ENCODE measurements around the gene PKNOX2.

Gene PKNOX2

GRCh38 chr11:125138966-125139365 lies 25.6 kb upstream of the PKNOX2 start:
- Histone ChIP-seq H3K27me3 (ENCODE audit: control insufficient read depth, insufficient read depth, low read length) (peaks cover 9% of the 10 kb centered on the region), H3K36me3 (ENCODE audit: insufficient read depth, low read length) (no peaks in the 10 kb centered on the region), H3K4me3 (ENCODE audit: low read length) (no peak overlapping the region), H3K9ac (ENCODE audit: low read depth, low read length) (no peak overlapping the region), H3K4me1 (ENCODE audit: control insufficient read depth, insufficient read depth, low read length) (no peaks in the 10 kb centered on the region), H3K9me3 (replicated peaks; ENCODE audit: low read length) (no peaks in the 10 kb centered on the region), H3K4me2 (ENCODE audit: low read length) (no peak overlapping the region)

GRCh38 chr11:125139778-125140177 lies 24.8 kb upstream of the PKNOX2 start:
- Histone ChIP-seq H3K9me3 (replicated peaks; ENCODE audit: low read length) (no peaks in the 10 kb centered on the region), H3K4me2 (ENCODE audit: low read length) (no peak overlapping the region), H3K4me3 (ENCODE audit: low read length) (no peak overlapping the region), H3K36me3 (ENCODE audit: insufficient read depth, low read length) (no peaks in the 10 kb centered on the region), H3K9ac (ENCODE audit: low read depth, low read length) (no peak overlapping the region), H3K27me3 (ENCODE audit: control insufficient read depth, insufficient read depth, low read length) (peaks cover 11% of the 10 kb centered on the region), H3K4me1 (ENCODE audit: control insufficient read depth, insufficient read depth, low read length) (no peaks in the 10 kb centered on the region)

- H3K9me3 ChIP-seq (replicated peaks; ENCODE audit: low read length): no peaks in the 10 kb centered on the region
- H3K27me3 ChIP-seq (ENCODE audit: control insufficient read depth, insufficient read depth, low read length): peaks cover 11% of the 10 kb centered on the region
- H3K4me2 ChIP-seq (ENCODE audit: low read length): no peak overlapping the region
- no peaks in the 10 kb centered on the region for H3K4me1 ChIP-seq (ENCODE audit: control insufficient read depth, insufficient read depth, low read length)
- H3K9ac ChIP-seq (ENCODE audit: low read depth, low read length): no peak overlapping the region
- no peaks in the 10 kb centered on the region for H3K36me3 ChIP-seq (ENCODE audit: insufficient read depth, low read length)
- H3K4me3 ChIP-seq (ENCODE audit: low read length): no peak overlapping the region
Observed at GRCh38 chr11:125140233-125140632, 24.3 kb upstream of the PKNOX2 start.

- H3K27me3 ChIP-seq (ENCODE audit: control insufficient read depth, insufficient read depth, low read length): peaks cover 7% of the 10 kb centered on the region
- H3K36me3 ChIP-seq (ENCODE audit: insufficient read depth, low read length): no peaks in the 10 kb centered on the region
- no peaks in the 10 kb centered on the region for H3K4me1 ChIP-seq (ENCODE audit: control insufficient read depth, insufficient read depth, low read length)
- no peak overlapping the region for H3K9ac ChIP-seq (ENCODE audit: low read depth, low read length)
- H3K4me3 ChIP-seq (ENCODE audit: low read length): no peak overlapping the region
- no peaks in the 10 kb centered on the region for H3K9me3 ChIP-seq (replicated peaks; ENCODE audit: low read length)
- no peak overlapping the region for H3K4me2 ChIP-seq (ENCODE audit: low read length)
Observed at GRCh38 chr11:125141178-125141577, 23.4 kb upstream of the PKNOX2 start.

GRCh38 chr11:125141686-125142535 lies 22.6 kb upstream of the PKNOX2 start:
- Histone ChIP-seq H3K4me3 (ENCODE audit: low read length) (no peak overlapping the region), H3K36me3 (ENCODE audit: insufficient read depth, low read length) (no peaks in the 10 kb centered on the region), H3K9me3 (replicated peaks; ENCODE audit: low read length) (no peaks in the 10 kb centered on the region), H3K4me1 (ENCODE audit: control insufficient read depth, insufficient read depth, low read length) (no peaks in the 10 kb centered on the region), H3K9ac (ENCODE audit: low read depth, low read length) (no peak overlapping the region), H3K27me3 (ENCODE audit: control insufficient read depth, insufficient read depth, low read length) (peaks cover 4% of the 10 kb centered on the region), H3K4me2 (ENCODE audit: low read length) (peak overlapping the region; percentile 40)

GRCh38 chr11:125146232-125146631 lies 18.3 kb upstream of the PKNOX2 start:
- no peak overlapping the region for H3K4me2 ChIP-seq (ENCODE audit: low read length)
- H3K9ac ChIP-seq (ENCODE audit: low read depth, low read length): no peak overlapping the region
- H3K4me3 ChIP-seq (ENCODE audit: low read length): no peak overlapping the region
- H3K27me3 ChIP-seq (ENCODE audit: control insufficient read depth, insufficient read depth, low read length): peaks cover 4% of the 10 kb centered on the region
- no peaks in the 10 kb centered on the region for H3K4me1 ChIP-seq (ENCODE audit: control insufficient read depth, insufficient read depth, low read length)
- no peaks in the 10 kb centered on the region for H3K36me3 ChIP-seq (ENCODE audit: insufficient read depth, low read length)
- H3K9me3 ChIP-seq (replicated peaks; ENCODE audit: low read length): no peaks in the 10 kb centered on the region

GRCh38 chr11:125147280-125147679 lies 17.3 kb upstream of the PKNOX2 start:
- Histone ChIP-seq H3K4me2 (ENCODE audit: low read length) (no peak overlapping the region), H3K36me3 (ENCODE audit: insufficient read depth, low read length) (no peaks in the 10 kb centered on the region), H3K9me3 (replicated peaks; ENCODE audit: low read length) (no peaks in the 10 kb centered on the region), H3K27me3 (ENCODE audit: control insufficient read depth, insufficient read depth, low read length) (peaks cover 4% of the 10 kb centered on the region), H3K4me1 (ENCODE audit: control insufficient read depth, insufficient read depth, low read length) (no peaks in the 10 kb centered on the region), H3K4me3 (ENCODE audit: low read length) (no peak overlapping the region), H3K9ac (ENCODE audit: low read depth, low read length) (no peak overlapping the region)

- Histone ChIP-seq H3K4me3 (ENCODE audit: low read length) (no peak overlapping the region), H3K9ac (ENCODE audit: low read depth, low read length) (no peak overlapping the region), H3K4me1 (ENCODE audit: control insufficient read depth, insufficient read depth, low read length) (no peaks in the 10 kb centered on the region), H3K36me3 (ENCODE audit: insufficient read depth, low read length) (no peaks in the 10 kb centered on the region), H3K9me3 (replicated peaks; ENCODE audit: low read length) (no peaks in the 10 kb centered on the region), H3K4me2 (ENCODE audit: low read length) (no peak overlapping the region), H3K27me3 (ENCODE audit: control insufficient read depth, insufficient read depth, low read length) (peaks cover 4% of the 10 kb centered on the region)
Observed at GRCh38 chr11:125148011-125148410, 16.5 kb upstream of the PKNOX2 start.

GRCh38 chr11:125148743-125149142 lies 15.8 kb upstream of the PKNOX2 start:
- no peak overlapping the region for H3K4me3 ChIP-seq (ENCODE audit: low read length)
- H3K36me3 ChIP-seq (ENCODE audit: insufficient read depth, low read length): no peaks in the 10 kb centered on the region
- no peaks in the 10 kb centered on the region for H3K4me1 ChIP-seq (ENCODE audit: control insufficient read depth, insufficient read depth, low read length)
- H3K4me2 ChIP-seq (ENCODE audit: low read length): no peak overlapping the region
- no peak overlapping the region for H3K9ac ChIP-seq (ENCODE audit: low read depth, low read length)
- peaks cover 4% of the 10 kb centered on the region for H3K27me3 ChIP-seq (ENCODE audit: control insufficient read depth, insufficient read depth, low read length)
- H3K9me3 ChIP-seq (replicated peaks; ENCODE audit: low read length): no peaks in the 10 kb centered on the region

- Histone ChIP-seq H3K9me3 (replicated peaks; ENCODE audit: low read length) (no peaks in the 10 kb centered on the region), H3K36me3 (ENCODE audit: insufficient read depth, low read length) (no peaks in the 10 kb centered on the region), H3K27me3 (ENCODE audit: control insufficient read depth, insufficient read depth, low read length) (peaks cover 7% of the 10 kb centered on the region), H3K4me3 (ENCODE audit: low read length) (no peak overlapping the region), H3K4me2 (ENCODE audit: low read length) (no peak overlapping the region), H3K9ac (ENCODE audit: low read depth, low read length) (no peak overlapping the region), H3K4me1 (ENCODE audit: control insufficient read depth, insufficient read depth, low read length) (no peaks in the 10 kb centered on the region)
Observed at GRCh38 chr11:125153837-125154236, 10.7 kb upstream of the PKNOX2 start.

- no peak overlapping the region for H3K4me3 ChIP-seq (ENCODE audit: low read length)
Observed at GRCh38 chr11:125154378-125155099, 10.0 kb upstream of the PKNOX2 start.

GRCh38 chr11:125155100-125155444 lies 9.5 kb upstream of the PKNOX2 start:
- H3K9me3 ChIP-seq (replicated peaks; ENCODE audit: low read length): no peaks in the 10 kb centered on the region
- no peak overlapping the region for H3K4me2 ChIP-seq (ENCODE audit: low read length)
- H3K4me3 ChIP-seq (ENCODE audit: low read length): no peak overlapping the region
- no peaks in the 10 kb centered on the region for H3K4me1 ChIP-seq (ENCODE audit: control insufficient read depth, insufficient read depth, low read length)
- H3K9ac ChIP-seq (ENCODE audit: low read depth, low read length): no peak overlapping the region
- no peaks in the 10 kb centered on the region for H3K36me3 ChIP-seq (ENCODE audit: insufficient read depth, low read length)
- H3K27me3 ChIP-seq (ENCODE audit: control insufficient read depth, insufficient read depth, low read length): peaks cover 7% of the 10 kb centered on the region

More at GRCh38 chr11:125154378-125155099, 10.0 kb upstream of the PKNOX2 start:
- H3K36me3 ChIP-seq (ENCODE audit: insufficient read depth, low read length): no peaks in the 10 kb centered on the region
- no peaks in the 10 kb centered on the region for H3K9me3 ChIP-seq (replicated peaks; ENCODE audit: low read length)
- H3K4me2 ChIP-seq (ENCODE audit: low read length): no peak overlapping the region
- H3K4me1 ChIP-seq (ENCODE audit: control insufficient read depth, insufficient read depth, low read length): no peaks in the 10 kb centered on the region
- H3K9ac ChIP-seq (ENCODE audit: low read depth, low read length): no peak overlapping the region
- H3K27me3 ChIP-seq (ENCODE audit: control insufficient read depth, insufficient read depth, low read length): peaks cover 7% of the 10 kb centered on the region

All from skeletal muscle satellite cell (primary cell).